ENCODE results near the gene DDR1.
"Not testable (repeated sequence)": the region's sequence is repeated elsewhere in the genome, so short reads cannot be mapped to it uniquely, and the experiment has no call there.

DDR1 gene

DNA sequence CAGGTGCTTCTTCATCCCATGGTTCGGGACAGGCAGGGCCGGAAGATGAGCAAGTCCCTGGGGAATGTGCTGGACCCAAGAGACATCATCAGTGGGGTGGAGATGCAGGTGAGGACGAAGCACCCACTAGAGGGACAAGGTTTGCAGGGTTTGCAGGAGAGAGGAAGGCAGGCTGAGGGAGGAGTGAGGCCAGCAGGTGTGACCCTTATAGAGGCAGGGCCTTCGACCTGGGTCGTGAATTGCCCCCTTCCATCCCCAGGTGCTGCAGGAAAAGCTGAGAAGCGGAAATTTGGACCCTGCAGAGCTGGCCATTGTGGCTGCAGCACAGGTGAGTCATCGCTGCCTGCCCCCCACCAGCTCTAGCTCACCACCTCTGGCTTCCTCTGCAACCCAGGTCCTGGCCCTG, 38.1 kb downstream of the DDR1 start:
- TF ChIP-seq, protein P1, sequence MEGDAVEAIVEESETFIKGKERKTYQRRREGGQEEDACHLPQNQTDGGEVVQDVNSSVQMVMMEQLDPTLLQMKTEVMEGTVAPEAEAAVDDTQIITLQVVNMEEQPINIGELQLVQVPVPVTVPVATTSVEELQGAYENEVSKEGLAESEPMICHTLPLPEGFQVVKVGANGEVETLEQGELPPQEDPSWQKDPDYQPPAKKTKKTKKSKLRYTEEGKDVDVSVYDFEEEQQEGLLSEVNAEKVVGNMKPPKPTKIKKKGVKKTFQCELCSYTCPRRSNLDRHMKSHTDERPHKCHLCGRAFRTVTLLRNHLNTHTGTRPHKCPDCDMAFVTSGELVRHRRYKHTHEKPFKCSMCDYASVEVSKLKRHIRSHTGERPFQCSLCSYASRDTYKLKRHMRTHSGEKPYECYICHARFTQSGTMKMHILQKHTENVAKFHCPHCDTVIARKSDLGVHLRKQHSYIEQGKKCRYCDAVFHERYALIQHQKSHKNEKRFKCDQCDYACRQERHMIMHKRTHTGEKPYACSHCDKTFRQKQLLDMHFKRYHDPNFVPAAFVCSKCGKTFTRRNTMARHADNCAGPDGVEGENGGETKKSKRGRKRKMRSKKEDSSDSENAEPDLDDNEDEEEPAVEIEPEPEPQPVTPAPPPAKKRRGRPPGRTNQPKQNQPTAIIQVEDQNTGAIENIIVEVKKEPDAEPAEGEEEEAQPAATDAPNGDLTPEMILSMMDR (conservative IDR thresholded peaks at IDR 0.05; ENCODE audit: low read depth): no peak
- peak; percentile 76 for DNase-seq (ENCODE audit: low spot score)
- peak overlapping the region; percentile 67 for H3K27ac ChIP-seq
- CTCF ChIA-PET: interaction anchor here (1.8 kb wide), 1 partner anchor 148 kb away, joined by 8 read pairs; no protein-coding TSS in a partner anchor
- POLR2A ChIA-PET (ENCODE audit: low non-redundant PET): no interaction called here

DNA sequence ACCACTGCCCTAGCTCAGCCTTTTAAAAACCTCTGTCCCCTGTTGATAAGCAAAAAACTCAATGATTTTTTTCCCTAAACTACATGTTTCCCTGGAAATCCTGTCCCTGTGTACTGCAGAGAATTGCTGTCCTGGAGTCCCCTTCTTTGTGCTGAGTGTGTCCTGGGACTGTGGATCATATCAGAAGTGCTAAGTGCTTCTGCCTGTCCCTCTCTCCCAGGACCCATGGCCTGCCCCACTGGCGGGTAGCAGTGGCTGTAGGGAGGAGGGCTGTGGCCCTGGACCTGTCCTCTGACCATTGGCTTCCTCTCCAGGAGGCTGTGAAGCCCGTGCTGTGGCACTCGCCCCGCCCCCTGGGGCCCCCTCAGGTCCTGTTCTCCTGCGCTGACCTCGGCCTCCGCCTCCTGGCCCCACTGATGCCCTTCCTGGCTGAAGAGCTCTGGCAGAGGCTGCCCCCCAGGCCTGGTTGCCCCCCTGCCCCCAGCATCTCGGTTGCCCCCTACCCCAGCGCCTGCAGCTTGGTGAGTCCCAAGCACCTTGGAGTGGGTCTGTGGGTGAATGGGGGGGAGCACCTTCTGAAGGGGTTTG, 39.8 kb downstream of the DDR1 start:
- peak overlapping the region; percentile 67 for H3K27ac ChIP-seq
- CTCF ChIA-PET: interaction anchor here (1.1 kb wide), 1 partner anchor 147 kb away, joined by 5 read pairs; no protein-coding TSS in a partner anchor
- DNase-seq (ENCODE audit: low spot score); POLR2A ChIA-PET (ENCODE audit: low non-redundant PET): not testable (repeated sequence)

DNA sequence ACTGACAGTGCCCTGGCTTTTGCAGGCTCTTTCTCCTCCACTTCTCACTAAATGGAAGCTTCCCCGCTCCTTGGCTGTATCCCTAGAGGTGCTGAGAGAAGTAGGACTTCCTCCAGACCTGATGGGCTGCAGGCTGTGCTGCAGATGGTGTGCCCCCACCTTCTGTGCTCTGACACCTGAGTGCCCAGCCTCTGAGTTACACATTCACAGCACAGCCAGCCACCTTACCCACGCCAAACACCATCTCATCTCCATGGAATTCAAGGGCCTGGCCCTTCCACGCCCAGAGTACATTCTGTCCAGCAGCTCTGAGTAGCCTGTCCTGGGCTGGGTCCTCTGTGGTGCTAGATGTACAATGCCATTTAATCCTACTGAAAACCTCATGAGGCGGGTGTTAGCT, 42.3 kb downstream of the DDR1 start:
- TF ChIP-seq, protein P1 (conservative IDR thresholded peaks at IDR 0.05; ENCODE audit: low read depth): no peak
- peak overlapping the region; percentile 88 for H3K27ac ChIP-seq
- ChIA-PET CTCF (interaction anchor here (0.6 to 1.6 kb wide), 2 partner anchors 11 to 201 kb away, joined by 3 to 8 read pairs; no protein-coding TSS in a partner anchor), POLR2A (ENCODE audit: low non-redundant PET) (no interaction called here)
- peak; percentile 33 for DNase-seq (ENCODE audit: low spot score)

DNA sequence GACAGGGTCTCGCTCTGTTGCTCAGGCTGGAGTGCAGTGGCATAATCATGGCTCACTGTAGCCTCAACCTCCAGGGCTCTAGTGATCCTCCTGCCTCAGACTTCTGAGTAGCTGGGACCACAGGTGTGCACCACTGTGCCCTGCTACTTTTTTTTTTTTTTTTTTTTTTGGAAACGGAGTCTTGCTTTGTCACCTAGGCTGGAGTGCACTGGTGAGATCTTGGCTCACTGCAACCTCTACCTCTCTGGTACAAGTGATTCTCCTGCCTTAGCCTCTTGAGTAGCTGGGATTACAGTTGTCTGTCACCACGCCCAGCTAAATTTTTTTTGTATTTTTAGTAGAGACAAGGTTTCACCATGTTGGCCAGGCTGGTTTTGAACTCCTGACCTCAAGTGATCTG, 42.8 kb downstream of the DDR1 start:
- H3K27ac ChIP-seq: peak overlapping the region; percentile 88
- POLR2A ChIA-PET (ENCODE audit: low non-redundant PET): not testable (repeated sequence)
- CTCF ChIA-PET: interaction anchor here (0.6 to 1.6 kb wide), 2 partner anchors 12 to 200 kb away, joined by 3 to 8 read pairs; no protein-coding TSS in a partner anchor

DNA sequence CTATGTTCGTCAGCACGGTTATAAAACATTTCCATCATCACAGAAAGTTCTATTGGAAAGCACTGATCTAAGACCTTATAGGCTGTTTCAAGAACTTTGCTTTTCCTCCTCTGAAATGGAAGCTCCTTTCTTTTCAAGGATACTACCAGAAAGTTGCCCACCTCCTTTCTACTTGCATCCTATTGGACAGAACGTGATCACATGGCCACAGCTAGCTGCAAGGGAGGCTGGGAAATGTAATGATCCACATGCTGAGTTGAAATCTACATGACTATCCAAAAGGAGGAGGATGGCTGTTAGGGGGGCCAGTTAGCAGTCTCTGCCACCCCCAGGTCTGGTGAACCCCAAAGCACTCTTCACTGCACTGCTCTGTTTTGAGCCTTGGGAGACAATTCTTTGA, 44.4 kb downstream of the DDR1 start:
- TF ChIP-seq, protein P1 (conservative IDR thresholded peaks at IDR 0.05; ENCODE audit: low read depth): no peak
- H3K27ac ChIP-seq: no peak overlapping the region
- ChIA-PET CTCF (interaction anchor here (2.1 kb wide), 1 partner anchor 13 kb away, joined by 4 read pairs; no protein-coding TSS in a partner anchor), POLR2A (ENCODE audit: low non-redundant PET) (no interaction called here)
- DNase-seq (ENCODE audit: low spot score): no peak

More for the DNA sequence above, 42.8 kb downstream of the DDR1 start:
- not testable (repeated sequence) for DNase-seq (ENCODE audit: low spot score)

DNA sequence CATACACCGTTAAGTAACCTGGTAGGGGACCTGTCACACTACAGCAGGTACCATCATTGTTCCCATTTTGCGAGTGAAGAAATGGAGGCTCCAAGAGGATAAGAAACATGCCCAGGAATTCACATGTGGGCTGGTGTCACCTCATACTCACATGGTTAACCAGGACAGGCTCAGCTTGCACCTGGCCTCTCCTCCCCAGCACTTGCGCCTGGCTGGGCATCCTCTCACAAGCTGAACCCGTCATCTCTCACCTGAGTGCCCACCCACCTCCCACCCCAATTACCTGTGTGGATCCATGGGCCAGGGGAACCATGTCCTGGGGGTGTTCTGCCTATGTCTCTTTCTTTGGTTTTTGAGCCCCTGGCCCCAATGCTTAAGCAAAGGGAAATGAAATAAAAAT, 46.2 kb downstream of the DDR1 start:
- H3K27ac ChIP-seq: no peak overlapping the region; the same call in 1 of the 2 replicates
- ChIA-PET CTCF (interaction anchor here (0.7 to 2.1 kb wide), 3 partner anchors 15 to 149 kb away, joined by 3 to 6 read pairs (median 4); no protein-coding TSS in a partner anchor), POLR2A (ENCODE audit: low non-redundant PET) (no interaction called here)
- TF ChIP-seq, protein P1 (conservative IDR thresholded peaks at IDR 0.05; ENCODE audit: low read depth): no peak
- DNase-seq (ENCODE audit: low spot score): no peak

DNA sequence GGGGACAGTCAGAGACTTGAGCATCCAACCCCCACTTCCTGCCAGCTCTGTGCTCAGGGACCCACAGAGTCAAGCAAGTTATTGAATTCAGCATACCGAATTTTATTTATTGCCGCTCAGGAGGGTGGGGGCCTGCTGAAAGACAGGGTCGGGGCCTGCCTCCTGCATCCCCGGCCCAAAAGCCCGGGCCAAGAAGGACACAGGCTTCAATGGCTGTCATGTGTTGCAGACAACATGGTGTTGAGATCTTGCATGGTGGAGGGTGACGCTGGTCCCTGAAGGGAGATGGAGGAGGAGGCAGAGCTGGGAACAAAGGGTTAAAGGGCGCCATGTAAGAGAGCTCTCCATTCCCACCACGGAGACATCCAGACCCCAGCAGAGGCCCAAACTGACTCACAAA, 47.0 kb downstream of the DDR1 start:
- H3K27ac ChIP-seq: no peak overlapping the region; the same call in 1 of the 2 replicates
- TF ChIP-seq, protein P1 (conservative IDR thresholded peaks at IDR 0.05; ENCODE audit: low read depth): no peak
- DNase-seq (ENCODE audit: low spot score): no peak
- CTCF ChIA-PET: interaction anchor here (1.2 kb wide), 1 partner anchor 138 kb away, joined by 6 read pairs; no protein-coding TSS in a partner anchor
- POLR2A ChIA-PET (ENCODE audit: low non-redundant PET): interaction anchor here (0.6 kb wide), 1 partner anchor 161 kb away, joined by 3 read pairs; no protein-coding TSS in a partner anchor
